Measurements from ENCODE around the gene PTPRN2.

DNA sequence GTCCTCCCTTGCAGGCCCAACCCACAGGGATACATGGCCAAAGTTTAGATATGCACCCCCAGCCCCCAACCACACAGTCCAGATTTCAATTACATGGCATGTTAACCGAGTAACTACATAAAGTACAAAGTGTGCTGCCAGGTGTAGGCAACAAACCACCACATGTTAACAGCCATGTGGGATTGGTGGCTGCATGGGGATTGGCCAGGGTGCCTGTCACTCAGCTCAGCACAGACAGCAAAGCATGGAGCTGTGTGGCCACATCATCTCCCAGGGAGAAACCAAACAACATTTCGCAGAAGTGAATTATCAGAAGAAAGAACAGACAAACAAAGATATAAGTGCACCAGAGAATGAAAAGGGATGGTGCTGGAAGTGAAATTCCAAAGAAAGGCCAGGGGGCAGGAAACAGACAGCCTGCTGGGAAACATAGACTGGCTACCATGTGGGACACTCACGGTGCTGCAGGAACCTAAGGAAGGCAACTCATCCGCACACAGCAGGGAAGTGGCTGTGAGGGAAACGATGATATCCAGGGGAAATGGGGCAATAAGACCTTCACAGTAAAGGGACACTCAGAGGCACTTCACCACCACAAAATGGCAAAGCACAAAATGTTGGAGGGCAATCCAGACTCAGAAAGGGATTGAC is 171.2 kb downstream of the PTPRN2 start:
- TF ChIP-seq, protein P1, sequence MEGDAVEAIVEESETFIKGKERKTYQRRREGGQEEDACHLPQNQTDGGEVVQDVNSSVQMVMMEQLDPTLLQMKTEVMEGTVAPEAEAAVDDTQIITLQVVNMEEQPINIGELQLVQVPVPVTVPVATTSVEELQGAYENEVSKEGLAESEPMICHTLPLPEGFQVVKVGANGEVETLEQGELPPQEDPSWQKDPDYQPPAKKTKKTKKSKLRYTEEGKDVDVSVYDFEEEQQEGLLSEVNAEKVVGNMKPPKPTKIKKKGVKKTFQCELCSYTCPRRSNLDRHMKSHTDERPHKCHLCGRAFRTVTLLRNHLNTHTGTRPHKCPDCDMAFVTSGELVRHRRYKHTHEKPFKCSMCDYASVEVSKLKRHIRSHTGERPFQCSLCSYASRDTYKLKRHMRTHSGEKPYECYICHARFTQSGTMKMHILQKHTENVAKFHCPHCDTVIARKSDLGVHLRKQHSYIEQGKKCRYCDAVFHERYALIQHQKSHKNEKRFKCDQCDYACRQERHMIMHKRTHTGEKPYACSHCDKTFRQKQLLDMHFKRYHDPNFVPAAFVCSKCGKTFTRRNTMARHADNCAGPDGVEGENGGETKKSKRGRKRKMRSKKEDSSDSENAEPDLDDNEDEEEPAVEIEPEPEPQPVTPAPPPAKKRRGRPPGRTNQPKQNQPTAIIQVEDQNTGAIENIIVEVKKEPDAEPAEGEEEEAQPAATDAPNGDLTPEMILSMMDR (IDR thresholded peaks at IDR 0.05) = no peak
- TF ChIP-seq, protein P2, sequence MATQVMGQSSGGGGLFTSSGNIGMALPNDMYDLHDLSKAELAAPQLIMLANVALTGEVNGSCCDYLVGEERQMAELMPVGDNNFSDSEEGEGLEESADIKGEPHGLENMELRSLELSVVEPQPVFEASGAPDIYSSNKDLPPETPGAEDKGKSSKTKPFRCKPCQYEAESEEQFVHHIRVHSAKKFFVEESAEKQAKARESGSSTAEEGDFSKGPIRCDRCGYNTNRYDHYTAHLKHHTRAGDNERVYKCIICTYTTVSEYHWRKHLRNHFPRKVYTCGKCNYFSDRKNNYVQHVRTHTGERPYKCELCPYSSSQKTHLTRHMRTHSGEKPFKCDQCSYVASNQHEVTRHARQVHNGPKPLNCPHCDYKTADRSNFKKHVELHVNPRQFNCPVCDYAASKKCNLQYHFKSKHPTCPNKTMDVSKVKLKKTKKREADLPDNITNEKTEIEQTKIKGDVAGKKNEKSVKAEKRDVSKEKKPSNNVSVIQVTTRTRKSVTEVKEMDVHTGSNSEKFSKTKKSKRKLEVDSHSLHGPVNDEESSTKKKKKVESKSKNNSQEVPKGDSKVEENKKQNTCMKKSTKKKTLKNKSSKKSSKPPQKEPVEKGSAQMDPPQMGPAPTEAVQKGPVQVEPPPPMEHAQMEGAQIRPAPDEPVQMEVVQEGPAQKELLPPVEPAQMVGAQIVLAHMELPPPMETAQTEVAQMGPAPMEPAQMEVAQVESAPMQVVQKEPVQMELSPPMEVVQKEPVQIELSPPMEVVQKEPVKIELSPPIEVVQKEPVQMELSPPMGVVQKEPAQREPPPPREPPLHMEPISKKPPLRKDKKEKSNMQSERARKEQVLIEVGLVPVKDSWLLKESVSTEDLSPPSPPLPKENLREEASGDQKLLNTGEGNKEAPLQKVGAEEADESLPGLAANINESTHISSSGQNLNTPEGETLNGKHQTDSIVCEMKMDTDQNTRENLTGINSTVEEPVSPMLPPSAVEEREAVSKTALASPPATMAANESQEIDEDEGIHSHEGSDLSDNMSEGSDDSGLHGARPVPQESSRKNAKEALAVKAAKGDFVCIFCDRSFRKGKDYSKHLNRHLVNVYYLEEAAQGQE (IDR thresholded peaks at IDR 0.05; ENCODE audit: insufficient read depth in 1 of 2, low read depth in 2 of 2, low read length in 1 of 2) = no peak
